OCI-LY7 (cell line): ENCODE measurements around the gene TMEM220. TPM values are rescaled to one million over a fixed set of nuclear protein-coding genes. Genes with fewer than 3 reads are reported as not detected.

Source experiments
- BruUV-seq: library from RNA; stranded (reverse); fragments of 400-500 nt; replicated peaks from 2 replicates; lab custom pipeline; 2021; lab: Mats Ljungman, UMichigan
- CTCF ChIA-PET: fragments of 300-600 bp; sonication (Branson Sonifier 250); formaldehyde crosslinking; loops from one replicate; lab custom pipeline; 2022; ENCODE audit warnings: antibody characterized with exemption; ENCODE audit not compliant: unreplicated experiment; lab: Charles Lee
- POLR2A ChIA-PET: fragments of 300-600 bp; sonication (Branson Sonifier 250); formaldehyde crosslinking; loops from one replicate; lab custom pipeline; 2022; ENCODE audit warnings: antibody characterized with exemption; lab: Charles Lee
- DNase-seq: peaks from one replicate; pipeline ENCODE4 v3.0.0-alpha.2; 2015; ENCODE audit warnings: low spot score
- H2AFZ ChIP-seq: fragments of 200-600 bp; sonication (generic), shearing (Covaris generic); 2 replicates; pipeline ENCODE4 v1.6.1; 2014; ENCODE audit warnings: mild to moderate bottlenecking, antibody characterized with exemption, low read length, moderate library complexity
- H3K27ac ChIP-seq: fragments of 200-600 bp; sonication (generic); 2 replicates; pipeline ENCODE4 v1.5.1; 2014; ENCODE audit warnings: mixed run types, low read depth, mild to moderate bottlenecking, moderate library complexity, low read length, inconsistent platforms; ENCODE audit not compliant: poor library complexity, severe bottlenecking
- H3K36me3 ChIP-seq: fragments of 200-600 bp; sonication (generic); 2 replicates; pipeline ENCODE4 v1.6.1; 2014; ENCODE audit warnings: mild to moderate bottlenecking, antibody characterized with exemption, low read length, moderate library complexity, mixed read lengths; ENCODE audit not compliant: insufficient read depth
- H3K4me1 ChIP-seq: fragments of 200-600 bp; sonication (generic); 2 replicates; pipeline ENCODE4 v1.5.1; 2014; ENCODE audit warnings: mild to moderate bottlenecking, low read length; ENCODE audit not compliant: insufficient read depth, poor library complexity, severe bottlenecking
- H3K4me2 ChIP-seq: fragments of 200-600 bp; sonication (generic); 2 replicates; pipeline ENCODE4 v1.6.1; 2014; ENCODE audit warnings: mild to moderate bottlenecking, low read length
- H3K4me3 ChIP-seq: fragments of 200-600 bp; sonication (generic); 2 replicates; pipeline ENCODE4 v1.5.1; 2014; ENCODE audit warnings: mild to moderate bottlenecking, low read depth, low read length; ENCODE audit not compliant: poor library complexity, severe bottlenecking
- H3K79me2 ChIP-seq: fragments of 200-600 bp; sonication (generic); 2 replicates; pipeline ENCODE4 v1.6.1; 2016; ENCODE audit warnings: low read depth, mild to moderate bottlenecking, low read length, moderate library complexity, mixed read lengths; ENCODE audit not compliant: insufficient read depth
- H3K9me2 ChIP-seq: fragments of 200-600 bp; sonication (generic); 2 replicates; pipeline ENCODE4 v1.6.1; 2016; ENCODE audit warnings: mild to moderate bottlenecking, low read length, mixed read lengths; ENCODE audit not compliant: insufficient read depth
- H3K9me3 ChIP-seq: fragments of 200-600 bp; sonication (generic); 2 replicates; pipeline ENCODE4 v1.6.1; 2014; ENCODE audit warnings: mild to moderate bottlenecking, mixed run types, low read length, mixed read lengths
- H4K20me1 ChIP-seq: fragments of 200-600 bp; sonication (generic); 2 replicates; pipeline ENCODE4 v1.6.1; 2014; ENCODE audit warnings: mild to moderate bottlenecking, antibody characterized with exemption, low read length, moderate library complexity, mixed read lengths; ENCODE audit not compliant: insufficient read depth
- CTCF ChIP-seq: fragments of 200-600 bp; sonication (generic); conservative IDR thresholded peaks from 2 replicates; pipeline ENCODE4 v1.5.1; 2014; ENCODE audit warnings: mild to moderate bottlenecking, antibody characterized with exemption, low read length, moderate library complexity, mixed read lengths
- EZH2phosphoT487 ChIP-seq: fragments of 200-600 bp; sonication (generic); IDR thresholded peaks from 2 replicates; pipeline ENCODE4 v1.6.1; 2018; ENCODE audit warnings: low read depth, borderline replicate concordance, mild to moderate bottlenecking, mixed run types, antibody characterized with exemption, low read length, moderate library complexity, mixed read lengths
- intact Hi-C: fragments of 100-400 bp; cut with micrococcal nuclease; formaldehyde crosslinking; loops from one replicate; pipeline ENCODE4 v1.10.0; 2022; ENCODE audit not compliant: unreplicated experiment
- total RNA-seq, 2 experiments: library from RNA; depleted of rRNA in 1 of 2; stranded (reverse); fragments of >200 nt in 1 of 2; shearing (Covaris generic) in 1 of 2; gene quantifications; 2 replicates each; pipeline ENCODE4 v1.2.3, GENCODE V29; 2014 to 2022

TMEM220 gene
- total RNA-seq, 2 experiments from 2014 or later, result not detected

GRCh38 chr17:10739386-10739785, 9.6 kb upstream of the TMEM220 start:
- CTCF ChIA-PET, result no interaction called here

GRCh38 chr17:10738521-10739258, 8.9 kb upstream of the TMEM220 start:
- Histone ChIP-seq H3K4me1 (no peaks in the 10 kb centered on the region), H3K79me2 (no peaks in the 10 kb centered on the region), H3K36me3 (no peaks in the 10 kb centered on the region), H3K4me3 (no peak overlapping the region), H3K27ac (no peak overlapping the region), H4K20me1 (no peaks in the 10 kb centered on the region), H3K9me3 (no peaks in the 10 kb centered on the region), H2AFZ (no peak overlapping the region), H3K9me2 (no peaks in the 10 kb centered on the region), H3K4me2 (no peak overlapping the region)
- intact Hi-C loops, result no loop called here
- POLR2A ChIA-PET, result no interaction called here
- no peak for DNase-seq
- CTCF ChIA-PET, result no interaction called here
- TF ChIP-seq EZH2phosphoT487, result no peak
- TF ChIP-seq CTCF, result no peak
- BruUV-seq, result no TSS peak

More at GRCh38 chr17:10739386-10739785, 9.6 kb upstream of the TMEM220 start:
- intact Hi-C loops, result no loop called here
- TF ChIP-seq EZH2phosphoT487 (no peak), CTCF (no peak)
- no peaks in the 10 kb centered on the region for H4K20me1 ChIP-seq
- H3K79me2 ChIP-seq, result no peaks in the 10 kb centered on the region
- POLR2A ChIA-PET, result no interaction called here
- no peak overlapping the region for H3K4me3 ChIP-seq
- no peaks in the 10 kb centered on the region for H3K4me1 ChIP-seq
- no peak overlapping the region for H3K4me2 ChIP-seq
- H2AFZ ChIP-seq, result no peak overlapping the region
- no peak overlapping the region for H3K27ac ChIP-seq
- no peaks in the 10 kb centered on the region for H3K36me3 ChIP-seq
- H3K9me2 ChIP-seq, result no peaks in the 10 kb centered on the region
- H3K9me3 ChIP-seq, result no peaks in the 10 kb centered on the region
- no TSS peak for BruUV-seq
- no peak for DNase-seq

DNA sequence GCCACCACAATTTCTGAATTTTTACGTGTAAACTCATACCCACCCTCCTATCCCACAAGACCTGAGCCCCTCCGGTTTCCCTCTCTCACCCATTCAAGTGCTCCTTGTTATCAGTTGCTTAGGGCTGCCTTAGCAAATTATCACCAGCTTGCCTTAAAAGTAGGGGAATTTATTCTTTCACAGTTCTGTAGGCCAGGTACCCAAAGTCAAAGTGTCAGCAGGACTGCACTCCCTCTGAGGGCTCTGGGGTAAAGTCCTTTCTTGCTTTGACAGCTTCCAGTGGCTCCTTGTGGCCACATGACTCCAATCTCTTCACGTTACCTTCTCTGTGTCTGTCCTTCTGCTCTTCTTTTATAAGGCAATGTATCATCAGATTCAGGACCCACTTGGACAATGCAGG, 7.9 kb upstream of the TMEM220 start:
- Histone ChIP-seq H3K36me3 (no peaks in the 10 kb centered on the region), H3K4me1 (no peaks in the 10 kb centered on the region), H3K4me3 (no peak overlapping the region), H3K79me2 (no peaks in the 10 kb centered on the region), H3K27ac (no peak overlapping the region), H2AFZ (no peak overlapping the region), H3K9me2 (no peaks in the 10 kb centered on the region), H4K20me1 (no peaks in the 10 kb centered on the region), H3K4me2 (no peak overlapping the region), H3K9me3 (no peaks in the 10 kb centered on the region)
- intact Hi-C loops, result no loop called here
- POLR2A ChIA-PET, result no interaction called here
- no peak for DNase-seq
- TF ChIP-seq EZH2phosphoT487 (no peak), CTCF (no peak)
- CTCF ChIA-PET, result no interaction called here
- no TSS peak for BruUV-seq
